GM19397 (cell line): Measurements from ENCODE around the gene RPS15.
"Not testable (repeated sequence)": the region's sequence is repeated elsewhere in the genome, so short reads cannot be mapped to it uniquely, and the experiment has no call there.

Source experiments
- ATAC-seq: cut with Tn5 transposase; IDR thresholded peaks from one replicate; pipeline ENCODE4 v1.9.1; 2021; ENCODE audit warnings: mild to moderate bottlenecking, moderate library complexity; ENCODE audit not compliant: unreplicated experiment

The RPS15 gene

GRCh38 chr19:1433119-1434039 lies 4.8 kb upstream of the RPS15 start:
- ATAC-seq: no peak

DNA sequence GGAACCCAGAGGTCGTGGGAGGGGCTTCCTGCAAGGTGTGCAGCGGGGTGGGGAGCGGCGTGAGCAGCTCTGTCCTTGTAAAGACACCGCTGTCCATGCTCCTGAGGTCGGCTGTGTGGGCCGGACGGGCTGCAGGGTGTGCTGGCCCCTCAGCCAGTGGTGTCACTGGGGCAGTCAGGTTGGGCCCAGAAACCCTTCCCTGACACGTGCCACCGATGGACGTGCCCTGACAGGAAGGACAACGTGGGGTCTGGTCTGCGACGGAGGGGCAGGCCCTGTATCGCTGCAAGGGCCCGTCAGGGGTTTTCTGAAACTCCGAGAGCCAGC lies 4.2 kb upstream of the RPS15 start:
- ATAC-seq: no peak

DNA sequence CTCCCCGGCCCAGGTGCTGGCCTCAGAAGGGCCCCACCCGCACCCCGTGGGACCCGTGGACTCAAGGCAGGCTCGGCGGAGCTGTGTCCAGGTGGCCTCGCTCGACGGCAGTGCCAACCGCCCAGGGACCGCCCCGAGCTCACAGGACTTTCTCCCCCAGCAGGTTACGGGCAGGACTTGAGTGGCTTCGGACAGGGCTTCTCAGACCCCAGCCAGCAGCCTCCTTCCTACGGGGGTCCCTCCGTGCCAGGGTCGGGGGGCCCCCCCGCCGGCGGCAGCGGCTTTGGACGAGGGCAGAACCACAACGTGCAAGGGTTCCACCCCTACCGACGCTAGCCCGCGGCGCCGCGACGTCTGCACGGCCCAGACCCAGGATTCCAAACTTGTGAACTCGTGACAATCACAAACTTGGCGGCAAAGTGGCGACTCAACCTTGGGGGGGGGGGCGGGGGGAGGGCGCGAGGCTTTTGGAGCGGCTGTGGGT lies 3.6 kb upstream of the RPS15 start:
- no peak for ATAC-seq

GRCh38 chr19:1435378-1435989 lies 2.7 kb upstream of the RPS15 start:
- no peak for ATAC-seq

- no peak for ATAC-seq
These were observed 587 bp upstream of the RPS15 start for GRCh38 chr19:1437609-1438008.

DNA sequence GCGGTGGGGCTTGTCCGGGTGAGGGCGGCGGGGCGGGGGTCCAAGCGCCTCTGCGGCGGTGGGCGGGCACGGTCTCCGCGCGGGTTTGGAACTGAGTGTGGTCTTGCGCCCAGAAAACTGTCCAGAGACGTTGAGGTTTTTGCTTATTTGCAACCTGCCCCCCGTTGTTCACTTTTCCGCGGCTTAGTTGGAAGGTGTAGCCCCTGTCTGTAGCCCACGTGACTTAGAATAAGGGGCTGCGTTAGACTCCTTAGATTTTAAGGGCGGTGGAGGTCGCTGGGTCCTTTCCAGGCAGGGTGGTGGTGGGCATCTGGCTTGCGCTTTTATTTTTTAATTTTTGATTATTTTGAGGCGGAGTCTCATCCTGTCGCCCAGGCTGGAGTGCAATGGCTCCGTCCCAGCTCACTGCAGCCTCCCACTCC lies 748 bp downstream of the RPS15 start:
- ATAC-seq: no peak

GRCh38 chr19:1439525-1440417 lies 1.6 kb downstream of the RPS15 start:
- not testable (repeated sequence) for ATAC-seq

GRCh38 chr19:1440418-1440801 lies 2.2 kb downstream of the RPS15 start:
- ATAC-seq: no peak

- no peak for ATAC-seq
These were observed 2.8 kb downstream of the RPS15 start for GRCh38 chr19:1441022-1441426.

DNA sequence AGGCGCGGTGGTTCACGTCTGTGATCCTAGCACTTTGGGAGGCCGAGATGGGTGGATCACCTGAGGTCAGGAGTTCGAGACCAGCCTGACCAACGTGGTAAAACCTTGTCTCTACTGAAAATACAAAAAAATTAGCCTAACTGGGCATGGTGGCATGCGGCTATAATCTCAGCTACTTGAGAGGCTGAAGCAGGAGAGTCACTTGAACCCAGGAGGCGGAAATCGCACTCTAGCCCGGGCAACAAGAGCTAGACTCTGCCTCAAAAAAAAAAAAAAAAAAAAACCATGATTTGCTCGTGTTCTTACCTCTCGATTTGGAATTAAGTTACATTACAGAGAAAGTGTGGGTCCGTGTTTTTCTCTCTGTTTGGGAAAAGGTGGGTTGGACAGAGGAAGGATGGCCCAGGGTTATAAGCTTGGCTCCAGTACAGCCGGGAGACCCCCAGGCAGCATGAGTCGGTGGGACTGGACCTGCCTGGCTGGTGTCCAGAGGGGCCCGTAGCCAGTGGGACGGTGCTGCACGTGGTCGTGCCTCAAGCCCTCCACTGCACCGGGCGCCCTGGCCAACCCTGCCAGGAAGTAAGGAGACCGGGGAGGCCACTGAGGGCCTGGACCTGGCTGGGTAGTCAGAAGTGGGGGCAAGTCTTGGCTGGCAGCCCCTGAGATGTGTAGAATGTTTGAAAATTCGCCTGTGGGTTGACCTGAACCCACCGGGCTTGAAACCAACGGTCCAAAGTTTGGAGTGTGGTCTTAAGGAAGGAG lies 3.7 kb downstream of the RPS15 start:
- no peak for ATAC-seq

GRCh38 chr19:1445185-1445931 lies 7.2 kb downstream of the RPS15 start:
- peak; percentile 79 for ATAC-seq

DNA sequence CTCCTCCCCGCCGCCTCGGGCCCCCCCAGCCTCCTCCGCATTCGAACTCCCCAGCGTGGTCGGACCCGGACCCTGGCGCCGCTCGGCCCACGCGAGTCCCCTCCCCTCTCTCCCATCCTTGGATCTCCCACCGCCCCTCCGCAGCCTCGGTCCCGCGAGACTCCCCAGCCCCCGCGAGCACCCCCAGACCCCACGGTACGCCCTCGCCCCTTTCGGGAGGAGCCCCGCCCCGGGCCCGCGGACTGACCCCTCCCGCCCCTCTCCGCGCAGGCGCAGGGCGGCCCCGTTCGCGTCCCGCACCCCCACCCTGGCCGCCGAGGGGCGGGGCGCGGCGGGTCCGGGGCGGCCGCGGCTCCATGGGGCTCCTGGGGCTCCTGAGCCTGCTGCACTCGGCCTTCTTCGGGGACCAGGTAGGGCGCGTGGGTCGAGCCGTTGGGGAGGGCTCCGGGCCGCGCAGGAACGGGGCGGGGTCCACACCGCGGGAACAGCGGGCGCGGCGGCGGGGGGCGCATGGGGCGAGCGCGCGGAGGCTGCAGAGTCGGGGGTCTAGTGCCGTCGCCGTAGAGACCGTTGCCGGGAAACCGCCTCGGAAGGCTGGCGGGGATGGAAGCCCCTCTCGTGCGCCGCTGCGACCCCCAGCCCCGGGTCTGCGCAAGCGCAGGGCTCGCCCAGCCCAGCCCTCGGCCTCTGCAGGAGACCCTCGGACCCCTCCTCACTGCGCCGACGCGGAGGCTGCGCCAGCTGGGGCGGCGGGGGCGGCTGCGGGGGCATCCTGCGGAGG lies 7.9 kb downstream of the RPS15 start:
- ATAC-seq: no peak

GRCh38 chr19:1446713-1447481 lies 8.7 kb downstream of the RPS15 start:
- no peak for ATAC-seq

- no peak for ATAC-seq
These were observed 9.3 kb downstream of the RPS15 start for GRCh38 chr19:1447504-1447903.

- ATAC-seq: no peak
These were observed 9.7 kb downstream of the RPS15 start for GRCh38 chr19:1447944-1448343.

DNA sequence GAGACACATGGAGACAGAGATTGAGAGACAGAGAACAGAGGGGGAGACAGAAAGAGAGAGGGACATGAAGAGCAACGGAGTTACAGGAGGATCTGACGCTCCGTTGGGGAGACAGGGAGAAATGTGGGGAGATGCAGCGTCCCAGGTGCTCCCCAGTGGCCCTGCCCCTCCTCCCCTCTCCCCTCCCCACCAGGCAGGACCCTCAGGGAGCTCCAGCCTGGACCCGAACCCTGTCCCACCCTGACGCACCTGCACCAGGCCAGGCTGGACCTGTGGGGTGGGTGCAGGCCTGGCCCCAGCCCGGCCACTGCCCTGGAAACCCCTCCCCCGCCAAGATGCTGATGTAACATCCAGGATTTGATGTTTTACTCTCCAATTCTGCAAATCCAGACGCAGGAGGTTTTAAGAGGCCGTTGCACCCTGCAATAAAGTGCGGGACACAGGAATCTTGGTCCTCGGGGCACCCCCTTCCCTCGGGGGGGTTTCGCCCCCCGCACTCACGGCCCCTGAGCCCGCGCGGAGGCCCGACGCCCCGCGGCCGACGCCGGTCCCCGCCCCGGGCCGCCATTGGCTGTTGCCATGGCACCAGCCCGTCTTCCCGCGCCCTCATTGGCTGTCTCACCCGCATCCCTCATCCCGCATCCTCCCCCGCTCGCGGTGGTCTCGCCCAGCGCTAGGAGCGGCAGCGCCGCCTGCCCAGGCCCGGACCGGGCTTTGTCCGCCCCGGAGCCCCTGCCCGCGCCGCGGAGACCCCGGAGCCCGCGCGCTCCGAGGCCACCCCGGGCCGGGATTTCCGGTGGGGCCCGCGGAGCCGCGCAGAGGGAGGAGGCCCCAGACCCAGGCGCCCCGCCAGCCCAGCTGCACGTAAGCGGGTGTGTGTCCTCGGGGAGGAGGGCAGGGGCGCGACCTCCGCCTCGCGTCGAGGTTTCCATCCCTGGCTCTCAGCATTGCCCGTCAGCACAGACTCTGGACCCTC lies 11.6 kb downstream of the RPS15 start, which contains the start of gene APC2:
APC2 (plus strand) TSS at position 655 of the 976 bp plus-strand sequence. CDS start 2,881 bp downstream, outside the sequence.
- ATAC-seq: no peak
